GM12873 (cell line): ENCODE results near the gene CCDC167.

Experiments
- CTCF ChIP-seq: IDR thresholded peaks from 2 replicates; pipeline ENCODE4 v1.5.1; 2012; ENCODE audit warnings: low read depth, mild to moderate bottlenecking, moderate library complexity, low read length, control low read depth; ENCODE audit not compliant: insufficient read depth; ENCODE audit errors: missing control alignments

CCDC167 gene

GRCh38 chr6:37499433-37500293 is at the start of gene CCDC167:
CCDC167 (minus strand) TSS chr6:37499893; CDS start chr6:37499863, 30 bp downstream.
- TF ChIP-seq CTCF: no peak

- TF ChIP-seq CTCF: no peak
Measured at GRCh38 chr6:37549154-37549553, 49.5 kb upstream of the CCDC167 start.

GRCh38 chr6:37548067-37548674 is 48.5 kb upstream of the CCDC167 start:
- no peak for TF ChIP-seq CTCF

GRCh38 chr6:37547564-37548061 is 47.9 kb upstream of the CCDC167 start:
- TF ChIP-seq CTCF: no peak

GRCh38 chr6:37546141-37546871 is 46.6 kb upstream of the CCDC167 start:
- TF ChIP-seq CTCF: no peak

GRCh38 chr6:37544530-37544929 is 44.8 kb upstream of the CCDC167 start:
- TF ChIP-seq CTCF: no peak

- no peak for TF ChIP-seq CTCF
Measured at GRCh38 chr6:37543361-37543760, 43.7 kb upstream of the CCDC167 start.
